ENCODE measurements around the gene SEC23IP. TPM values are rescaled to one million over a fixed set of nuclear protein-coding genes. Genes with fewer than 3 reads are reported as not detected.
"Not testable (repeated sequence)": the region's sequence is repeated elsewhere in the genome, so short reads cannot be mapped to it uniquely, and the experiment has no call there.

The SEC23IP gene
- total RNA-seq, 4 donors from 2014 or later: 8.7 to 70.9 (median 26.5) TPM

GRCh38 chr10:119896937-119897770, 4.6 kb downstream of the SEC23IP start:
- intact Hi-C loops (cut with DNase I; ENCODE audit: low total_unique reads): no loop called here
- H3K27me3 ChIP-seq: no peaks in the 10 kb centered on the region
- peak overlapping the region; percentile 6 to 32 for H3K27ac ChIP-seq
- H3K4me3 ChIP-seq: no peak overlapping the region
- no peaks in the 10 kb centered on the region for H3K9me3 ChIP-seq
- H3K4me1 ChIP-seq: peaks cover 0 to 11% of the 10 kb centered on the region in 2 donors
- peak; percentile 28 to 30 for DNase-seq
- TF ChIP-seq CTCF (IDR thresholded peaks at IDR 0.05) (no peak), POLR2A (IDR thresholded peaks at IDR 0.05) (no peak)
- no peaks in the 10 kb centered on the region for H3K36me3 ChIP-seq

- Histone ChIP-seq H3K4me3 (no peak overlapping the region), H3K27ac (no peak overlapping the region), H3K27me3 (no peaks in the 10 kb centered on the region), H3K9me3 (no peaks in the 10 kb centered on the region), H3K36me3 (no peaks in the 10 kb centered on the region), H3K4me1 (peaks cover 0 to 5% of the 10 kb centered on the region in 2 donors)
- intact Hi-C loops (cut with DNase I; ENCODE audit: low total_unique reads): no loop called here
- TF ChIP-seq CTCF (IDR thresholded peaks at IDR 0.05): no peak
- TF ChIP-seq POLR2A (IDR thresholded peaks at IDR 0.05): no peak
- no peak for DNase-seq
Measured at GRCh38 chr10:119898577-119898976, 6.0 kb downstream of the SEC23IP start.

- H3K4me1 ChIP-seq: no peaks in the 10 kb centered on the region
- TF ChIP-seq CTCF (IDR thresholded peaks at IDR 0.05): no peak
- TF ChIP-seq POLR2A (IDR thresholded peaks at IDR 0.05): no peak
- no peaks in the 10 kb centered on the region for H3K27me3 ChIP-seq
- no peak overlapping the region for H3K27ac ChIP-seq
- H3K9me3 ChIP-seq: no peaks in the 10 kb centered on the region
- no peaks in the 10 kb centered on the region for H3K36me3 ChIP-seq
- no peak overlapping the region for H3K4me3 ChIP-seq
- no peak for DNase-seq
- intact Hi-C loops (cut with DNase I; ENCODE audit: low total_unique reads): no loop called here
Measured at GRCh38 chr10:119903946-119904666, 11.6 kb downstream of the SEC23IP start.

GRCh38 chr10:119907695-119908094, 15.2 kb downstream of the SEC23IP start:
- H3K27me3 ChIP-seq; intact Hi-C loops (cut with DNase I; ENCODE audit: low total_unique reads); H3K36me3 ChIP-seq; H3K4me1 ChIP-seq; DNase-seq; H3K9me3 ChIP-seq; H3K27ac ChIP-seq; H3K4me3 ChIP-seq: not testable (repeated sequence)

GRCh38 chr10:119908166-119908565, 15.6 kb downstream of the SEC23IP start:
- TF ChIP-seq CTCF (IDR thresholded peaks at IDR 0.05): no peak
- TF ChIP-seq POLR2A (IDR thresholded peaks at IDR 0.05): no peak
- no peak overlapping the region for H3K27ac ChIP-seq
- H3K36me3 ChIP-seq: no peaks in the 10 kb centered on the region
- no peaks in the 10 kb centered on the region for H3K4me1 ChIP-seq
- intact Hi-C loops (cut with DNase I; ENCODE audit: low total_unique reads): no loop called here
- no peak for DNase-seq
- no peaks in the 10 kb centered on the region for H3K9me3 ChIP-seq
- H3K4me3 ChIP-seq: no peak overlapping the region
- no peaks in the 10 kb centered on the region for H3K27me3 ChIP-seq
